HG03354 (cell line): Measurements from ENCODE around the gene DCTN3.

Experiments used
- ATAC-seq: cut with Tn5 transposase; IDR thresholded peaks from one replicate; pipeline ENCODE4 v1.9.1; 2021; ENCODE audit warnings: mild to moderate bottlenecking; ENCODE audit not compliant: unreplicated experiment, poor library complexity, severe bottlenecking

DCTN3 gene

GRCh38 chr9:34592895-34593601, 27.2 kb downstream of the DCTN3 start:
- ATAC-seq = no peak

- no peak for ATAC-seq
Measured at GRCh38 chr9:34591917-34592866, 28.1 kb downstream of the DCTN3 start.

- ATAC-seq = peak; percentile 65
Measured at GRCh38 chr9:34591248-34591916, 28.9 kb downstream of the DCTN3 start.

DNA sequence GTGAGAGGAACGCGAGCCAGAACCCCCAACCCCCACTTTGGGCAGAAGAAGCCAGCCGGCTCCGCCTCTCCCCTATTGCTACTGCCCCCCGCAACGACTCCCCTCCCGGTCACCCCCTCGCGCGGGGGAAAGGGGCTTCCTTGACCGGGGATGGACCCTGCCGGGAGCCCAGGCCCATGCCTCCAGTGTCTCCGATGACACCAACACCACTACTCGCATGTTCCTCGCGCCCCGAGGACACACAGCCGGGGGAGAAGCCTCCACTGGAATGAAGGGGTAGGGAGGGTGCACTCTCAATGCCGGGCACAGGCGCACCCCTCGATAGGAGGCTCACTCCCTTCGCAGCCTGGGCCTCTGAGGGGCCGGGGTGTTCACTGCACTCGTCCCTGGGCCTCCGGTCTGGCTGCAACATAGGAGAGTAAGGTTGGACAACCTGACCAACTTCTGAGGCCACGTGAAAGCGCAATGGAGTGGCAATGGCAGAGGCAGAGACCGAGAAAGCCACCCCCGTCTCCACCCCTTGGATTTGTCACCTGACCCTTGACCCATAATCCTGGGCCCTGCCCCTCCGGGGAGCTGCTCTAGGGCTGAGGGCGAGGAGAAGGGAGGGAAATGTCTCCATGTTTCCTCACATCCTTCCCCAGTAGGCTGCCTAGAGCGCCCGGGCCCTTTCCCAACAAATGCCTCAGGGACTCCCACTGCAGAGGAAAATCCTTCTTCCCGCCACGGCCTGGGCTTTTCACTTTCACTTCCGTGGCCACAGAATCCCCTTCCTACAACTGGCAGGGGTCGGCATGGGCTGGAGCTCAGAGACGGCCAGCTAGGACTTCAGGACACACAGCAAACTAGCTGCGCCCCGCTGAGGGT, 29.7 kb downstream of the DCTN3 start:
- no peak for ATAC-seq

- ATAC-seq = no peak
Measured at GRCh38 chr9:34589636-34590380, 30.5 kb downstream of the DCTN3 start, which contains the start of gene CNTFR. Gene CNTFR, minus strand, starts transcription at chr9:34589724. Its CDS starts 20,743 bp downstream, at chr9:34568981.

- ATAC-seq = no peak
Measured at GRCh38 chr9:34588671-34589635, 31.3 kb downstream of the DCTN3 start.

DNA sequence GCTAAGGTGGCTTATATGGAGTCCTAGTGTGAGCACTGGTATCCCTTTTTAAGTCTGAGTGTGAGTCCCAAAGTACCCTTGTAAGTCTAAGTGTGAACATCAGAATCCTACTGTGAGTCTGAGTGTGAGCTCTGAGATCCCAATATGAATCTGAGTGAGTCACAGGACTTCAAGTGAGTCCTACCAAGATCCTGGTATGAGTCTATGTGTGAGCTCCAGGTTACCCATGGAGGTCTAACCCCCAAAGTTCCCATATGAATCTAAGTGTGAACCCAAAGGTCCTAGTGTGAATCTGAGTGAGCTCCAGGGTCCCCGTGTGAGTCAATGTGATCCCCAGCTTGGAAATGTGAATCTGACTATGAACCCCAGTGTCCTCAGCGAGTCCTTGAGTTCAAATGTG, 33.0 kb downstream of the DCTN3 start:
- no peak for ATAC-seq

- no peak for ATAC-seq
Measured at GRCh38 chr9:34585946-34586669, 34.2 kb downstream of the DCTN3 start.

- no peak for ATAC-seq
Measured at GRCh38 chr9:34584970-34585369, 35.3 kb downstream of the DCTN3 start.

DNA sequence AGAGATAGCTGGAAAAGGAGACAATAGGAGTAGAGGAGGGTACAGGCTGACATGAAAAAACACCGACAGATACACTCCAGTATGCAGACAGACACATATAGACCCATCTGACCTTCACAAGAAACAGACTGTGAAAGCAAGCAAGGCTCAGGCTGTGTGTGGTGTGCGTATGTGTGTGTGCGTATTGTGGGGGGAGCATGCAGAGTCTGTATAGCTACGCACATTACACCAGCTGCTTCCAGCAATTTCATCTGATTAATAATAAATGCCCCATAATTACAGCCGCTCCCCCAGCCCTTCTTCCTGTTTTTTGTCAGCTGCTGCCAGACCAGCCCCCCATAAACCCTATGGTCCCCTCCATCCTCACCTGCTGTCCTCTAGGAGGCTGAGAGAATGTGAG, 37.5 kb downstream of the DCTN3 start:
- ATAC-seq = no peak

DNA sequence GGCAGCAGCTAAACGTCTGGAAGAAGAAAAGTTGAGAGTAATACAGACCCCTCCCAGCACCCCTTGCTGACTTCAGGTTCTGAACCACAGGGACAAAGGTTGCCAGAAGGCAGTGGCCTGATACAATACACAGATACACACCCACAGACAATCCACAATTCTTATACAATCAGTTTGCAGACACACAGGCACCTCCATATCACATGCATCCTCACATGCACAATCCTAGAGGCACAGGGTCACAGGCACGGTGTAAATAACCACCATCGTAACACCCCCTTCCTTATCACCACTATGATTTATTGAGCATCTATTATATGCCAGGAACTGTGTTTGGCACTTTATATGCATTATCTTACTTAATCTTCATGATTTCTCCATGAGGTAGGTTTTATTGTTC, 39.0 kb downstream of the DCTN3 start:
- no peak for ATAC-seq

DNA sequence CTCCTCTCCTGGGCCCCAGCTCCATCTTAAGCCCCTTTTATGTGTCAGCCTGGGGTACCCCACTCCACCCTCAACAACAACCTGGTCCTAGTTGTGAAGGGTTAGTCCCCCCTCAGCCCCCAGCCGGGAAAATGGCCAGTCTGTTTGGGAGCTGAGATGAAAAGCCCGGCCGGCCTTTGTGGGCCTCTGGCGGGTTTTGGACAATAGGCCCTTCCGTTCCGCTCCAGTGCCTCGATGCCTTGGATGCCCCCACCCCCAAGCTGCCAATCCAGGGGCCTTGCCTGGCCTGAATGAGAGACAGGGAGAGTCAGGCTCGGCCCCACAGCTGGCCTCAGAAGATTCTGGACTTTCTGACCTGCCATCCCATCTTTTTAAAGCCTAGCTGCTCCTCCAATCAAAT, 39.9 kb downstream of the DCTN3 start:
- no peak for ATAC-seq

DNA sequence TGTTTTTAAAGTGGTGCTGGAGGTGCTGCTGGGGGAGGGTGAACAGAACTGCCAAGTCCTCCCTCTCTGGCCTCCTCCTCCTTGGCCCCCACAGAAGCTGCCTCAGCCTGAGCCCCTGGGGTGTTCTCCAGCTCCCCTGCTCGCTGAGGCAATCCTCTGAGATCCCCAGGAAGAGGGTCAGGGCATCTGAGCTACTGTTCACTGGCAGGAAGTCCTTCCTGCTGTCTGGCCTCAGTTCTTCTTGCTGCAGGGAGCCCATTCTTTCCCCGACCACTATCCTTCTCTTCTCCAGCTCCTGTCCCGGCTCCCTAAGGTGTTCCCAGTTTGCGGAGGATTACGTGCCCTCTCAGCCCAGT, 40.5 kb downstream of the DCTN3 start:
- ATAC-seq = no peak

- no peak for ATAC-seq
Measured at GRCh38 chr9:34579104-34579807, 41.0 kb downstream of the DCTN3 start.

DNA sequence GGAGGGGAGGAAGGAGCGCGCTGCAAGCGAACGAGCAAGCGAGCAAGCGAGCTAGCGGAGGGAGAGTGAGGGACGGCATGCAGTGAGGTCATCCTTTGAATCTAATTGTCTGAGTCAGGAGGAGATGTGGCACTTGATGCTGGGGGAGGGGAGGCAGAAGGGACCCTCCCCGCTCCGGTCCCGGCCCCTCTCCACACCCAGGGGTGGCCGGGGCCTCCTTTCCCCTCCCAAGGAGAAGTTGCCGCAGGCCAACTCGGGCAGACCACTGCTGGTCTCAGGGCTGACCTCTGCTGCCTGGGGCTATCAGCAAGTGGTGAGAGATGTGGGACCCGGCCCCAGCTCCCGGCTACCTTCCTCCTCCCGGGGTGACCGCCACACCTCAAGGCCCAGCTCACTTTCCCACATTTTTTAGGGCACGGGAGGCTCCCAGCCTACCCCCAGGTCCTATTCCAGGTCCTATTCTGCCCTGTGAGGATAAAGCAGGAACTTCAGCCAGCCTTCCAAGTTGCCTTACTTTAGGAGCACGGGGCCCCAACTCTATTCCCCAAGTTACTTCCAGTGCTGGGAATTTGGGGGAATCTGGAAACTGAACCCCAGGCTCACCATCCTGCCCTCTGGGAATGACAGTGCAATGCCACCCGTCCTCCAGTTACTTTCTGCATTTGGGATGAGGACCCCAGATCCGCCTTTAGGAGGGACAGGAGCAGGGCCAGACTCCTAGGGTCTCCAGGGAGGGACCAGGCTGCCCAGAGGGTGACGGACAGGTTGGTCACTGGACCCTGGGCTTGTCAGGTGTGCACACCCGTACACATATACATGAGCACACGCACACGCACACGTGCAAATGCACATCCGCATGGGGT, 41.8 kb downstream of the DCTN3 start:
- no peak for ATAC-seq
